ENCODE data around the gene TAF13.
"Not testable (repeated sequence)": the region's sequence is repeated elsewhere in the genome, so short reads cannot be mapped to it uniquely, and the experiment has no call there.

Gene TAF13

GRCh38 chr1:109091078-109091838 is 15.5 kb upstream of the TAF13 start:
- no peak for DNase-seq

GRCh38 chr1:109090196-109091077 is 14.6 kb upstream of the TAF13 start, which contains the start of gene TMEM167B:
Gene TMEM167B (plus strand): TSS chr1:109090764. CDS start chr1:109090873, 109 bp downstream.
- DNase-seq, result peak; percentile 82

- peak; percentile 40 for DNase-seq
Measured at GRCh38 chr1:109089242-109090015, 13.6 kb upstream of the TAF13 start.

GRCh38 chr1:109084563-109085517 is 9.0 kb upstream of the TAF13 start:
- no peak for DNase-seq

GRCh38 chr1:109083923-109084322 is 8.1 kb upstream of the TAF13 start:
- no peak for DNase-seq

GRCh38 chr1:109083501-109083900 is 7.7 kb upstream of the TAF13 start:
- no peak for DNase-seq

- no peak for DNase-seq
Measured at GRCh38 chr1:109080441-109081082, 4.8 kb upstream of the TAF13 start.

- DNase-seq, result no peak
Measured at GRCh38 chr1:109079240-109079622, 3.4 kb upstream of the TAF13 start.

GRCh38 chr1:109078317-109078716 is 2.5 kb upstream of the TAF13 start:
- DNase-seq, result no peak

- DNase-seq, result no peak
Measured at GRCh38 chr1:109069294-109069693, 6.5 kb downstream of the TAF13 start.

- no peak for DNase-seq
Measured at GRCh38 chr1:109067883-109068282, 7.9 kb downstream of the TAF13 start.

GRCh38 chr1:109065137-109065536 is 10.7 kb downstream of the TAF13 start:
- no peak for DNase-seq

GRCh38 chr1:109061183-109061582 is 14.6 kb downstream of the TAF13 start:
- DNase-seq, result no peak

- DNase-seq, result no peak
Measured at GRCh38 chr1:109060707-109061106, 15.1 kb downstream of the TAF13 start.

GRCh38 chr1:109059026-109059425 is 16.8 kb downstream of the TAF13 start:
- DNase-seq, result no peak

GRCh38 chr1:109056064-109056463 is 19.7 kb downstream of the TAF13 start:
- no peak for DNase-seq

- not testable (repeated sequence) for DNase-seq
Measured at GRCh38 chr1:109052145-109052544, 23.7 kb downstream of the TAF13 start.

- DNase-seq, result no peak
Measured at GRCh38 chr1:109050228-109050995, 25.4 kb downstream of the TAF13 start.

- DNase-seq, result no peak
Measured at GRCh38 chr1:109048335-109048734, 27.5 kb downstream of the TAF13 start.

- DNase-seq, result no peak
Measured at GRCh38 chr1:109047339-109047738, 28.5 kb downstream of the TAF13 start.

- DNase-seq, result no peak
Measured at GRCh38 chr1:109046671-109047070, 29.1 kb downstream of the TAF13 start.
